SK-N-SH (cell line): ENCODE results near the gene UBIAD1. TPM values are rescaled to one million over a fixed set of nuclear protein-coding genes. Genes with fewer than 3 reads are reported as not detected.

Experiments
- CTCF ChIA-PET: fragments of 300-600, 350-600 bp; formaldehyde crosslinking; extraction: SDS; loops from one replicate; lab custom pipeline; 2021; lab: Yijun Ruan, JAX
- POLR2A ChIA-PET: fragments of 350-600 bp; sonication (Branson Sonifier 250); formaldehyde crosslinking; extraction: SDS; loops from one replicate; lab custom pipeline; 2020; ENCODE audit warnings: antibody characterized with exemption, inconsistent platforms; lab: Yijun Ruan, JAX
- DNase-seq: peaks from one replicate; pipeline ENCODE4 v3.0.0; 2012
- H2AFZ ChIP-seq: fragments of 200-600 bp; sonication (generic); 2 replicates; pipeline ENCODE4 v1.8.1; 2016; ENCODE audit warnings: antibody characterized with exemption, mild to moderate bottlenecking, low read depth
- H3F3A ChIP-seq: fragments of 200-600 bp; sonication (generic); replicated peaks from 2 replicates; pipeline ENCODE3; 2016; ENCODE audit warnings: antibody characterized with exemption, mild to moderate bottlenecking; ENCODE audit not compliant: insufficient read depth
- H3K27ac ChIP-seq, 2 experiments: fragments of 200-500 bp in 1 of 2; fragments of 200-600 bp in 1 of 2; sonication (Bioruptor generic) in 1 of 2; sonication (generic), shearing (Covaris generic) in 1 of 2; 2 replicates each; pipeline versions ENCODE4 v1.5.1 to v1.6.1; 2014 to 2016; ENCODE audit warnings: low read depth in 2 of 2, inconsistent platforms in 1 of 2, low read length in 1 of 2, mild to moderate bottlenecking in 1 of 2, mixed read lengths in 1 of 2
- H3K27me3 ChIP-seq: fragments of 200-600 bp; sonication (generic), shearing (Covaris generic); 2 replicates; pipeline ENCODE4 v1.6.1; 2016; ENCODE audit warnings: mixed run types; ENCODE audit not compliant: insufficient read depth
- H3K36me3 ChIP-seq, 2 experiments: fragments of 200-500 bp in 1 of 2; fragments of 200-600 bp in 1 of 2; sonication (Bioruptor generic) in 1 of 2; sonication (generic) in 1 of 2; replicated peaks in 1 of 2; 2 replicates each; pipeline versions ENCODE3 to v1.5.1; 2014 to 2016; ENCODE audit warnings: low read length in 1 of 2, mild to moderate bottlenecking in 1 of 2; ENCODE audit not compliant: insufficient read depth in 2 of 2, control insufficient read depth in 1 of 2
- H3K4me1 ChIP-seq, 2 experiments: fragments of 200-500 bp in 1 of 2; fragments of 200-600 bp in 1 of 2; sonication (Bioruptor generic) in 1 of 2; sonication (generic), shearing (Covaris generic) in 1 of 2; 2 replicates each; pipeline versions ENCODE4 v1.5.1 to v1.6.1; 2014 to 2016; ENCODE audit warnings: low read depth in 1 of 2, low read length in 1 of 2, mixed run types in 1 of 2; ENCODE audit not compliant: insufficient read depth in 2 of 2, control insufficient read depth in 1 of 2
- H3K4me2 ChIP-seq: fragments of 200-600 bp; sonication (generic), shearing (Covaris generic); 2 replicates; pipeline ENCODE4 v1.6.1; 2017; ENCODE audit warnings: mixed run types
- H3K4me3 ChIP-seq, 2 experiments: fragments of 200-500 bp in 1 of 2; fragments of 200-600 bp in 1 of 2; sonication (Bioruptor generic) in 1 of 2; sonication (generic), shearing (Covaris generic) in 1 of 2; 2 replicates each; pipeline versions ENCODE4 v1.5.1 to v1.8.1; 2014 to 2016; ENCODE audit warnings: low read depth in 2 of 2, inconsistent platforms in 1 of 2, low read length in 1 of 2, mild to moderate bottlenecking in 1 of 2, mixed read lengths in 1 of 2, moderate library complexity in 1 of 2
- H3K79me2 ChIP-seq: fragments of 200-600 bp; sonication (generic); 2 replicates; pipeline ENCODE4 v1.8.1; 2017; ENCODE audit warnings: mild to moderate bottlenecking; ENCODE audit not compliant: insufficient read depth
- H3K9ac ChIP-seq: fragments of 200-600 bp; sonication (generic); 2 replicates; pipeline ENCODE4 v1.6.1; 2017; ENCODE audit warnings: mixed run types
- H3K9me2 ChIP-seq: fragments of 200-600 bp; sonication (generic); 2 replicates; pipeline ENCODE4 v1.6.1; 2017; ENCODE audit warnings: mixed run types
- H3K9me3 ChIP-seq: fragments of 200-600 bp; sonication (generic); 2 replicates; pipeline ENCODE4 v1.6.1; 2017; ENCODE audit warnings: mixed run types, mild to moderate bottlenecking, moderate library complexity
- H4K20me1 ChIP-seq: fragments of 200-600 bp; sonication (generic); 2 replicates; pipeline ENCODE4 v1.6.1; 2017; ENCODE audit warnings: mild to moderate bottlenecking, mixed run types; ENCODE audit not compliant: insufficient read depth
- CHD2 ChIP-seq: fragments of 150-350 bp; IDR thresholded peaks from 2 replicates; pipeline ENCODE4 v1.6.1; 2018; ENCODE audit warnings: low read length; ENCODE audit not compliant: partially characterized antibody
- CTCF ChIP-seq: fragments of 200-600 bp; sonication (generic); IDR thresholded peaks from 2 replicates; pipeline ENCODE4 v1.6.1; 2017; ENCODE audit warnings: antibody characterized with exemption, mild to moderate bottlenecking, moderate library complexity
- ELF1 ChIP-seq: IDR thresholded peaks from 2 replicates; pipeline ENCODE4 v1.4.0; 2012
- EP300 ChIP-seq, 2 experiments: IDR thresholded peaks; 2 replicates each; pipeline versions ENCODE4 v1.4.0 to v1.6.1; 2012; ENCODE audit warnings: borderline replicate concordance in 1 of 2, low read depth in 1 of 2, low read length in 1 of 2
- GABPA ChIP-seq: IDR thresholded peaks from 2 replicates; pipeline ENCODE4 v1.4.0; 2012; ENCODE audit warnings: low read depth, mild to moderate bottlenecking
- GATA2 ChIP-seq: sonication (generic); formaldehyde crosslinking; IDR thresholded peaks from 2 replicates; pipeline ENCODE4 v1.5.0; 2020; ENCODE audit warnings: mild to moderate bottlenecking, missing genetic modification reagents
- MAX ChIP-seq: IDR thresholded peaks from 2 replicates; pipeline ENCODE4 v1.4.0; 2012; ENCODE audit warnings: low read depth
- MXI1 ChIP-seq: IDR thresholded peaks from 2 replicates; pipeline ENCODE4 v1.6.1; 2012; ENCODE audit warnings: mild to moderate bottlenecking, low read depth, low read length, improper control_type of control experiment
- NRF1 ChIP-seq: IDR thresholded peaks from 2 replicates; pipeline ENCODE4 v1.6.1; 2012; ENCODE audit warnings: low read depth, mild to moderate bottlenecking, low read length
- PBX3 ChIP-seq: IDR thresholded peaks from 2 replicates; pipeline ENCODE4; 2012
- POLR2AphosphoS5 ChIP-seq: IDR thresholded peaks from 2 replicates; pipeline ENCODE4 v1.6.1; 2012; ENCODE audit warnings: low read depth, low read length
- RAD21 ChIP-seq: IDR thresholded peaks from 2 replicates; pipeline ENCODE4 v1.6.1; 2012; ENCODE audit warnings: mild to moderate bottlenecking, low read length
- RFX5 ChIP-seq: IDR thresholded peaks from 2 replicates; pipeline ENCODE4 v1.6.1; 2012; ENCODE audit warnings: mild to moderate bottlenecking, improper control_type of control experiment, low read length
- SMC3 ChIP-seq: IDR thresholded peaks from 2 replicates; pipeline ENCODE4 v1.6.1; 2012; ENCODE audit warnings: low read depth, low read length, improper control_type of control experiment
- USF2 ChIP-seq: fragments of 150-350 bp; IDR thresholded peaks from 2 replicates; pipeline ENCODE4 v1.6.1; 2017; ENCODE audit warnings: antibody characterized with exemption, low read length, low read depth, borderline replicate concordance
- YY1 ChIP-seq: IDR thresholded peaks from 2 replicates; pipeline ENCODE4 v1.4.0; 2012; ENCODE audit warnings: low read depth, mild to moderate bottlenecking
- WGBS: methylation state at CpG from one replicate; pipeline ENCODE4 v1.1.6; 2017; ENCODE audit warnings: low lambda C conversion rate; 5-methylcytosine and 5-hydroxymethylcytosine counted together
- polyA plus RNA-seq, 3 experiments: library from polyadenylated mRNA; depleted of rRNA; stranded (reverse); fragments of >200 nt; gene quantifications; 2 replicates each; pipeline ENCODE4 v1.2.3, GENCODE V29; 2012

UBIAD1 gene
- polyA plus RNA-seq, 1 of the 3 experiments (the other 2 are of a cell fraction): 13.7 TPM

- TF ChIP-seq CHD2 (no peak), USF2 (no peak), GABPA (no peak), RAD21 (no peak), GATA2 (CRISPR knock-in tag) (no peak), MAX (no peak), ELF1 (no peak), EP300 (IDR thresholded peaks at IDR 0.05; ENCODE audit: borderline replicate concordance in 1 of 2, low read depth in 1 of 2, low read length in 1 of 2) (no peak), POLR2AphosphoS5 (no peak), MXI1 (no peak)
- TF ChIP-seq, all 33 proteins: peak for 0
Measured at GRCh38 chr1:11237356-11237755, 35.6 kb upstream of the UBIAD1 start (continued).

- ChIA-PET CTCF (interaction anchor here (1.2 to 9.4 kb wide), 3 partner anchors 104 to 412 kb away, joined by 3 to 153 read pairs (median 4); no protein-coding TSS in a partner anchor), POLR2A (no interaction called here)
- Histone ChIP-seq H2AFZ (no peak overlapping the region), H3K9me2 (no peaks in the 10 kb centered on the region), H3K9ac (no peak overlapping the region), H3K9me3 (no peaks in the 10 kb centered on the region), H4K20me1 (no peaks in the 10 kb centered on the region), H3K4me1 (no peaks in the 10 kb centered on the region), H3K36me3 (peaks cover 45 to 60% of the 10 kb centered on the region in 2 experiments), H3K4me3 (no peak overlapping the region), H3K27ac (no peak overlapping the region), H3F3A (no peaks in the 10 kb centered on the region), H3K27me3 (no peaks in the 10 kb centered on the region)
- WGBS: 94% methylated on average over 7 of the region's 7 CpGs
- TF ChIP-seq YY1 (no peak), SMC3 (no peak), CTCF (no peak), NRF1 (no peak), PBX3 (no peak), RFX5 (no peak)
- TF ChIP-seq, all 33 proteins: peak for 0
- Histone ChIP-seq H3K4me2 (no peak overlapping the region), H3K79me2 (no peaks in the 10 kb centered on the region)
- no peak for DNase-seq
Measured at GRCh38 chr1:11238311-11238710, 34.7 kb upstream of the UBIAD1 start.
